HepG2 (cell line): ENCODE measurements around the gene FOXL3. TPM values are rescaled to one million over a fixed set of nuclear protein-coding genes. Genes with fewer than 3 reads are reported as not detected.

Experiments
- ATAC-seq: fragments of 200-7000 bp; cut with Tn5 transposase; 3 replicates; pipeline ENCODE4 v1.9.1; 2020; ENCODE audit warnings: mild to moderate bottlenecking, moderate library complexity
- BruUV-seq: library from RNA; stranded (reverse); fragments of 400-500 nt; replicated peaks from 2 replicates; lab custom pipeline; 2021; lab: Mats Ljungman, UMichigan
- CTCF ChIA-PET: fragments of 300-600 bp; formaldehyde crosslinking; extraction: SDS; loops from one replicate; lab custom pipeline; 2021; ENCODE audit warnings: low total read pairs, inconsistent platforms, low intra/inter-chr PET ratio; lab: Yijun Ruan, JAX
- POLR2A ChIA-PET: fragments of 350-600 bp; sonication (Branson Sonifier 250); formaldehyde crosslinking; loops from one replicate; lab custom pipeline; 2020; ENCODE audit warnings: antibody characterized with exemption, inconsistent platforms; lab: Yijun Ruan, JAX
- DNase-seq: peaks from one replicate; pipeline ENCODE4 v3.0.0-alpha.2; 2015; ENCODE audit warnings: low spot score
- FAIRE-seq: peaks from 3 replicates; lab custom pipeline; 2011; peaks lifted over from hg19 to GRCh38; lab: Jason Lieb, UNC
- H2AFZ ChIP-seq: one replicate; pipeline ENCODE4 v1.6.1; 2011; ENCODE audit warnings: low read length, inconsistent platforms
- H3K27ac ChIP-seq: fragments of 300-600 bp; 3 replicates; pipeline ENCODE4 v1.8.0; 2011; ENCODE audit warnings: mixed run types, mild to moderate bottlenecking, mixed read lengths, low read length, inconsistent platforms; ENCODE audit not compliant: insufficient read depth; ENCODE audit errors: extremely low read length
- H3K27me3 ChIP-seq, 2 experiments: fragments of 200-600 bp in 1 of 2; 2 replicates in 1 of 2; 3 replicates in 1 of 2; pipeline versions ENCODE4 v1.6.0 to v1.8.0; 2011; ENCODE audit warnings: low read length in 2 of 2, mild to moderate bottlenecking in 2 of 2, moderate library complexity in 2 of 2, inconsistent platforms in 1 of 2; ENCODE audit not compliant: insufficient read depth in 2 of 2, control insufficient read depth in 1 of 2
- H3K36me3 ChIP-seq, 2 experiments: fragments of 200-600 bp in 1 of 2; replicated peaks in 1 of 2; 2 replicates in 1 of 2; 3 replicates in 1 of 2; pipeline versions ENCODE4 v1.5.1 to v1.8.0; 2011; ENCODE audit warnings: low read length in 2 of 2, inconsistent platforms in 1 of 2; ENCODE audit not compliant: insufficient read depth in 2 of 2, control insufficient read depth in 1 of 2
- H3K4me1 ChIP-seq: 2 replicates; pipeline ENCODE4 v1.5.1; 2012; ENCODE audit warnings: low read length, inconsistent platforms; ENCODE audit not compliant: insufficient read depth
- H3K4me2 ChIP-seq: 2 replicates; pipeline ENCODE4 v1.6.0; 2011; ENCODE audit warnings: low read depth, low read length, inconsistent platforms
- H3K4me3 ChIP-seq, 3 experiments: fragments of 200-600 bp in 1 of 3; sonication (generic), shearing (Covaris generic) in 1 of 3; replicated peaks in 1 of 3; 2 replicates each; pipeline ENCODE4 v1.5.1; 2011 to 2016; ENCODE audit warnings: low read length in 3 of 3, inconsistent platforms in 2 of 3, low read depth in 2 of 3, mild to moderate bottlenecking in 2 of 3, control low read depth in 1 of 3, mixed read lengths in 1 of 3; ENCODE audit not compliant: insufficient read depth in 1 of 3
- H3K79me2 ChIP-seq: one replicate; pipeline ENCODE4 v1.6.1; 2011; ENCODE audit warnings: low read length, inconsistent platforms; ENCODE audit not compliant: insufficient read depth
- H3K9ac ChIP-seq: 2 replicates; pipeline ENCODE4 v1.6.0; 2011; ENCODE audit warnings: mild to moderate bottlenecking, low read depth, low read length, inconsistent platforms; ENCODE audit not compliant: insufficient read depth
- H3K9me3 ChIP-seq: 2 replicates; pipeline ENCODE4 v1.5.1; 2012; ENCODE audit warnings: mild to moderate bottlenecking, low read length
- H4K20me1 ChIP-seq: 2 replicates; pipeline ENCODE4 v1.6.0; 2011; ENCODE audit warnings: inconsistent platforms, mild to moderate bottlenecking, low read length, moderate library complexity; ENCODE audit not compliant: insufficient read depth
- MNT ChIP-seq: fragments of 450-650 bp; IDR thresholded peaks from 2 replicates; pipeline ENCODE4 v1.6.1; 2016
- SOX13 ChIP-seq, 3 experiments: fragments of 450-650 bp in 1 of 3; sonication (generic) in 1 of 3; formaldehyde crosslinking in 1 of 3; IDR thresholded peaks in 2 of 3; conservative IDR thresholded peaks in 1 of 3; 2 replicates each; pipeline versions ENCODE4 v1.5.0 to v1.6.1; 2016 to 2020; ENCODE audit warnings: antibody characterized with exemption in 1 of 3, mild to moderate bottlenecking in 1 of 3, missing compliant biosample characterization in 1 of 3, missing genetic modification reagents in 1 of 3, moderate library complexity in 1 of 3
- ZKSCAN8 ChIP-seq: IDR thresholded peaks from 2 replicates; pipeline ENCODE4 v1.6.1; 2016; ENCODE audit warnings: borderline replicate concordance, missing genetic modification reagents, missing compliant biosample characterization
- ZNF24 ChIP-seq: fragments of 450-650 bp; IDR thresholded peaks from 2 replicates; pipeline ENCODE4 v1.6.1; 2017; ENCODE audit warnings: antibody characterized with exemption, mild to moderate bottlenecking
- WGBS: methylation state at CpG from one replicate; pipeline ENCODE4 v1.1.6; 2017; ENCODE audit warnings: low lambda C conversion rate; 5-methylcytosine and 5-hydroxymethylcytosine counted together
- in situ Hi-C: cut with HindIII; loops from 2 replicates; pipeline ENCODE4 v1.10.0; 2017; ENCODE audit warnings: low pct_unique_long_range_greater_than_20kb; ENCODE audit not compliant: extremely low pct_ligation_motif_present
- intact Hi-C: fragments of 100-400 bp; cut with micrococcal nuclease; formaldehyde crosslinking; loops from one replicate; pipeline ENCODE4 v1.10.0; 2022; ENCODE audit not compliant: unreplicated experiment
- polyA plus RNA-seq, 8 experiments: library from polyadenylated mRNA; depleted of rRNA in 3 of 8; stranded (reverse) in 7 of 8; unstranded in 1 of 8; fragments of >200 nt; fragmentation: Illumina TruSeq in 4 of 8; extraction: Trizol in 4 of 8; gene quantifications; 2 replicates each; pipeline versions ENCODE4 v1.2.1 to v1.2.3, GENCODE V29; 2011 to 2016; ENCODE audit warnings: low read depth in 4 of 8, missing spikeins in 1 of 8, mixed read lengths in 1 of 8; ENCODE audit not compliant: insufficient read depth in 1 of 8
- total RNA-seq, 5 experiments: library from RNA; depleted of rRNA; stranded (reverse); fragments of >200 nt; fragmentation: Illumina TruSeq; extraction: Trizol; gene quantifications; 2 replicates each; pipeline ENCODE4 v1.2.3, GENCODE V29; 2016; ENCODE audit warnings: low read depth in 1 of 5

The FOXL3 gene
- total and polyA plus RNA-seq, 2 of the 13 experiments (the other 11 are each of a cell fraction or from before 2014, with no cell fraction given): not detected

GRCh38 chr7:304574-305409 is 14.8 kb downstream of the FOXL3 start:
- no peaks in the 10 kb centered on the region for H4K20me1 ChIP-seq
- TF ChIP-seq ZKSCAN8 (CRISPR knock-in tag) (no peak), ZNF24 (no peak), MNT (peak; percentile 44), SOX13 (IDR thresholded peaks at IDR 0.05) (no peak), SOX13 (CRISPR knock-in tag; conservative IDR thresholded peaks at IDR 0.05 in 1 of 2, IDR thresholded peaks at IDR 0.05 in 1 of 2) (no peak)
- TF ChIP-seq, all 625 proteins: peak for 1
- no peak for ATAC-seq
- Histone ChIP-seq H3K9me3 (no peaks in the 10 kb centered on the region), H3K27ac (no peak overlapping the region), H2AFZ (no peak overlapping the region), H3K9ac (no peak overlapping the region), H3K36me3 (no peaks in the 10 kb centered on the region), H3K4me2 (no peak overlapping the region), H3K27me3 (peaks cover 0 to 15% of the 10 kb centered on the region in 2 experiments; a peak in 2 of 5 replicates), H3K4me1 (no peaks in the 10 kb centered on the region), H3K4me3 (no peak overlapping the region), H3K79me2 (no peaks in the 10 kb centered on the region)
- no peak for FAIRE-seq
- intact Hi-C loops (no loop called here), in situ Hi-C loops (no loop called here)
- ChIA-PET POLR2A (no interaction called here), CTCF (no interaction called here)
- no peak for DNase-seq
- 69% methylated on average over 12 of the region's 19 CpGs for WGBS
- BruUV-seq: no TSS peak
